Chondrocyte (in vitro differentiated cells): Measurements from ENCODE around the gene KIF5C. TPM values are rescaled to one million over a fixed set of nuclear protein-coding genes. Genes with fewer than 3 reads are reported as not detected.

Experiments
- DNase-seq: peaks from one replicate; pipeline ENCODE4 v3.0.0; 2021; ENCODE audit warnings: mixed read lengths, low spot score
- H3K27ac Mint-ChIP-seq: one replicate; pipeline ENCODE4 v1.8.0; 2021; ENCODE audit warnings: mild to moderate bottlenecking, moderate library complexity, mixed read lengths; ENCODE audit not compliant: unreplicated experiment
- H3K27me3 Mint-ChIP-seq: 2 replicates; pipeline ENCODE4 v1.8.0; 2021; ENCODE audit warnings: low read depth, mixed read lengths
- H3K36me3 Mint-ChIP-seq: 2 replicates; pipeline ENCODE4 v1.8.0; 2021; ENCODE audit warnings: low read depth, mixed read lengths
- H3K4me1 Mint-ChIP-seq: 2 replicates; pipeline ENCODE4 v1.8.0; 2021; ENCODE audit warnings: low read depth, mild to moderate bottlenecking, mixed read lengths
- H3K4me3 Mint-ChIP-seq: one replicate; pipeline ENCODE4 v1.8.0; 2021; ENCODE audit warnings: mild to moderate bottlenecking, moderate library complexity, mixed read lengths; ENCODE audit not compliant: unreplicated experiment
- H3K9me3 Mint-ChIP-seq: 2 replicates; pipeline ENCODE4 v1.8.0; 2021; ENCODE audit warnings: low read depth, mixed read lengths
- CTCF ChIP-seq: fragments of 200-600 bp; sonication (generic); IDR thresholded peaks from 2 replicates; pipeline ENCODE4 v1.5.0; 2021; ENCODE audit warnings: antibody characterized with exemption, mild to moderate bottlenecking, moderate library complexity
- long read RNA-seq: library from polyadenylated mRNA; stranded (forward); transcript quantifications from one replicate; pipeline ENCODE4 v2.0.0, GENCODE V29; 2021
- total RNA-seq: library from RNA; stranded (reverse); gene quantifications from 3 replicates; pipeline ENCODE4 v1.2.1, GENCODE V29; 2021

Gene KIF5C
- 2.6 to 3.8 TPM (median 3.1 TPM) in 3 replicates for total RNA-seq
- long read RNA-seq, full-length matches to known transcripts, result 1 of 3 reads
- long read RNA-seq, partial matches to known transcripts, result 2 of 3 reads
- long read RNA-seq, other reads (novel, unspliced or antisense), result 0 of 3 reads

DNA sequence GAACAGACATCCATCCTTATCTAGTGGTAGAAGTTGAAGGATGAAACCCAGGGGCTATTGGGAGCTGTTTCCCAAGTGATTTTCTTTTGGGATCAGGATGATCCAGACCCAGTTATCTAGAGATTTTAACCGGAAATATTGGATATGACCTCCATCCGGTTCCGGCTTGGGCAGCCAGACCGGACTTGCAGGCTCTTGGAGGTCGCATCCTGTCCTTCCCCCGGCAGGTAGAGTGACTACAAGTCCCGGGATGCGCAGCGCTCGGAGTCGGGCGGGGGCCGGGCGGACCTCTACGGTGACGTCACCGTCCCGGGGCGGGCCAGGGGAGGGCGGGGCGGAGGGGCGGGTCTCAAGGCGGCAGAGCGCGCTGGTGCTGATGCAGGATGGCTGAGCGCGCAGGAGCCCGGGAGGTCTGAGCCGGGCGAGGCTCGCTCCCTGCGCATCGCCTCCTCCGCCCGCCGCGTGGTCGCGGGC lies at the start of gene KIF5C:
Gene KIF5C (plus strand): TSS at position 360 of the 474 bp plus-strand sequence. CDS start 391 bp downstream, outside the sequence.
- Mint-ChIP-seq H3K36me3 (no peaks in the 10 kb centered on the region), H3K4me3 (peak within 1 kb of the TSS; percentile 68), H3K27ac (no peak within 1 kb of the TSS), H3K9me3 (no peaks in the 10 kb centered on the region), H3K4me1 (peaks cover 12% of the 10 kb centered on the region), H3K27me3 (peaks cover 3% of the 10 kb centered on the region)
- no peak for DNase-seq
- TF ChIP-seq CTCF, result no peak

GRCh38 chr2:148826791-148827190 lies 48.2 kb upstream of the KIF5C start:
- H3K4me1 Mint-ChIP-seq, result no peaks in the 10 kb centered on the region
- H3K4me3 Mint-ChIP-seq, result no peak overlapping the region
- no peaks in the 10 kb centered on the region for H3K9me3 Mint-ChIP-seq
- H3K27me3 Mint-ChIP-seq, result peaks cover 4% of the 10 kb centered on the region
- no peak for TF ChIP-seq CTCF
- no peak overlapping the region for H3K27ac Mint-ChIP-seq
- no peaks in the 10 kb centered on the region for H3K36me3 Mint-ChIP-seq
- DNase-seq, result no peak

- H3K36me3 Mint-ChIP-seq, result no peaks in the 10 kb centered on the region
- TF ChIP-seq CTCF, result no peak
- no peaks in the 10 kb centered on the region for H3K4me1 Mint-ChIP-seq
- no peak for DNase-seq
- no peaks in the 10 kb centered on the region for H3K9me3 Mint-ChIP-seq
- H3K27ac Mint-ChIP-seq, result no peak overlapping the region
- H3K27me3 Mint-ChIP-seq, result peaks cover 5% of the 10 kb centered on the region
- H3K4me3 Mint-ChIP-seq, result no peak overlapping the region
Observed at GRCh38 chr2:148828941-148829340, 46.1 kb upstream of the KIF5C start.

DNA sequence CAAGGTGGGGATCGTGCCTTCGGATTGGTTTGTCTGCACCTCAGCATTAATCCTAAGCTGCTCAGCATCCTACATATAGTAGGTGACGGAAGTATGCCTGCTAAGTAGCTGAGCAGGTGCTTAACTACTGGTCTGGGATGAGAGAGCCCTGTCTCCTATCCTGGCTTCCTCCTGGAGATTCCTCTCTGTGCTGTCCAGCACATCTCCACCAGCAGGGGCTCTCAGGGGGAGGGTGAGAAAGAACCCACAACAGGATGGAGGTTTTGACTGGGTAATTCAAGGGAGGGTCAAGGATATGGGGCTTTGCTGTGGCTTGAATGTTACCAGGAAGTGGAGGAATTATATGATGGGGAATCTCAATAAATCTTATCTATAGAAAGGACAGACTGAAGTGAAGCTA lies 45.4 kb upstream of the KIF5C start:
- no peak for TF ChIP-seq CTCF
- no peak overlapping the region for H3K4me3 Mint-ChIP-seq
- H3K36me3 Mint-ChIP-seq, result no peaks in the 10 kb centered on the region
- no peak overlapping the region for H3K27ac Mint-ChIP-seq
- no peaks in the 10 kb centered on the region for H3K4me1 Mint-ChIP-seq
- H3K9me3 Mint-ChIP-seq, result no peaks in the 10 kb centered on the region
- peaks cover 8% of the 10 kb centered on the region for H3K27me3 Mint-ChIP-seq
- no peak for DNase-seq

DNA sequence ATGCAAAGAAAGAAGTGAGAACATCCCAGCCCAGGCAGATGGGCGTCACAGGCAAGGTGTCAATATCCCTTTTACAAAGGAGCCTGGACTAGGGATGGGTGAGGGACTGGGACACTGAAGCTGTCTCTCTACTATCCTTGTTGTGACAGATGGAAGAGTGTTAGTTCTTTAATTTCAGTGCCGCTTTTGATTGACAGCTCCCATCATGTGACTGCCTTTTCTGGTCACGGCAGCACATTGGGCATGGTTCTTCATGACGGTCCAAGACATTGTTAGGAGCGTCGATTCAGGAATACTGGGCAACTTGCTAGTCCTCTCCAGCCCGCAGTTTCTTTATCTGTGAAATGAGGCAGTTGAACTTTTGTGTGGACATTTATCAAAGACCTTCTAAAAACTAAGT lies 42.4 kb upstream of the KIF5C start:
- H3K27ac Mint-ChIP-seq, result no peak overlapping the region
- H3K9me3 Mint-ChIP-seq, result peaks cover 8% of the 10 kb centered on the region
- H3K27me3 Mint-ChIP-seq, result peaks cover 19% of the 10 kb centered on the region
- H3K4me1 Mint-ChIP-seq, result no peaks in the 10 kb centered on the region
- no peak for DNase-seq
- no peak overlapping the region for H3K4me3 Mint-ChIP-seq
- H3K36me3 Mint-ChIP-seq, result peaks cover 3% of the 10 kb centered on the region
- no peak for TF ChIP-seq CTCF
